Tibial nerve (tissue), 4 donors: ENCODE measurements around the gene MYBPC1. TPM values are rescaled to one million over a fixed set of nuclear protein-coding genes. Genes with fewer than 3 reads are reported as not detected.

ENCODE experiments used
- DNase-seq, 2 donors: peaks; one replicate each; pipeline ENCODE4 v3.0.0-alpha.2; 2019; ENCODE audit warnings: low spot score in 2 of 2
- H3K27ac ChIP-seq, 4 donors: fragments of 200-600 bp; sonication (generic) in 3 of 4; one replicate each; pipeline ENCODE4 v1.5.1; 2017 to 2019; ENCODE audit warnings: mild to moderate bottlenecking in 1 of 4
- H3K27me3 ChIP-seq, 2 donors: fragments of 200-600 bp; sonication (generic) in 1 of 2; one replicate each; pipeline versions ENCODE4 v1.5.1 to v1.6.0; 2017 to 2019
- H3K36me3 ChIP-seq, 3 donors: fragments of 200-600 bp; sonication (generic); one replicate each; pipeline ENCODE4 v1.5.1; 2018 to 2019
- H3K4me1 ChIP-seq, 4 donors: fragments of 200-600 bp; sonication (generic) in 3 of 4; one replicate each; pipeline ENCODE4 v1.5.1; 2017 to 2019
- H3K4me3 ChIP-seq, 4 donors: fragments of 200-600 bp; sonication (generic) in 3 of 4; one replicate each; pipeline ENCODE4 v1.5.1; 2017 to 2019; ENCODE audit warnings: mild to moderate bottlenecking in 1 of 4, moderate library complexity in 1 of 4
- H3K9me3 ChIP-seq, 4 donors: fragments of 200-600 bp; sonication (generic) in 3 of 4; one replicate each; pipeline ENCODE4 v1.5.1; 2017 to 2019
- CTCF ChIP-seq, 5 experiments: fragments of 200-600 bp in 3 of 5; fragments of 450-650 bp in 2 of 5; sonication (generic) in 3 of 5; IDR thresholded peaks; one replicate each; pipeline ENCODE4 v1.5.1; 2016 to 2019; ENCODE audit warnings: antibody characterized with exemption in 5 of 5, mild to moderate bottlenecking in 3 of 5, moderate library complexity in 2 of 5
- EP300 ChIP-seq, 2 donors: sonication (generic); formaldehyde crosslinking; IDR thresholded peaks; one replicate each; pipeline ENCODE4 v1.6.1; 2017; ENCODE audit warnings: antibody characterized with exemption in 2 of 2, mild to moderate bottlenecking in 1 of 2
- POLR2A ChIP-seq, 2 donors: fragments of 450-650 bp; IDR thresholded peaks; one replicate each; pipeline ENCODE4 v1.6.1; 2017; ENCODE audit warnings: antibody characterized with exemption in 2 of 2, mild to moderate bottlenecking in 2 of 2, moderate library complexity in 2 of 2
- WGBS, 2 donors: methylation state at CpG; one replicate each; pipeline ENCODE4 v1.1.5; 2018; 5-methylcytosine and 5-hydroxymethylcytosine counted together
- total RNA-seq, 4 donors: library from RNA; depleted of rRNA; stranded (reverse); fragments of >200 nt; gene quantifications; one replicate each; pipeline ENCODE4 v1.1.0, GENCODE V29; 2016

Gene MYBPC1
- total RNA-seq, 4 donors from 2014 or later = under 0.01 to 1.5 (median 0.60) TPM

- no peak overlapping the region for H3K4me3 ChIP-seq
- DNase-seq = no peak
- TF ChIP-seq CTCF (IDR thresholded peaks at IDR 0.05) = no peak
- TF ChIP-seq EP300 (IDR thresholded peaks at IDR 0.05) = no peak
- no peak for TF ChIP-seq POLR2A (IDR thresholded peaks at IDR 0.05)
- H3K27ac ChIP-seq = no peak overlapping the region
- 77 to 85% methylated on average over 3 of the region's 3 CpGs for WGBS, 2 donors
- H3K27me3 ChIP-seq = no peaks in the 10 kb centered on the region
- H3K9me3 ChIP-seq = no peaks in the 10 kb centered on the region
- peaks cover 0 to 6% (median 0%) of the 10 kb centered on the region in 4 donors for H3K4me1 ChIP-seq
- no peaks in the 10 kb centered on the region for H3K36me3 ChIP-seq
Observed at GRCh38 chr12:101590383-101590782, 4.4 kb upstream of the MYBPC1 start.

- no peaks in the 10 kb centered on the region for H3K9me3 ChIP-seq
- no peak for TF ChIP-seq POLR2A (IDR thresholded peaks at IDR 0.05)
- no peak for TF ChIP-seq CTCF (IDR thresholded peaks at IDR 0.05)
- no peak for TF ChIP-seq EP300 (IDR thresholded peaks at IDR 0.05)
- no peak overlapping the region for H3K4me3 ChIP-seq
- no peak overlapping the region for H3K27ac ChIP-seq
- no peak for DNase-seq
- H3K4me1 ChIP-seq = peaks cover 0 to 6% (median 0%) of the 10 kb centered on the region in 4 donors
- no peaks in the 10 kb centered on the region for H3K36me3 ChIP-seq
- no peaks in the 10 kb centered on the region for H3K27me3 ChIP-seq
Observed at GRCh38 chr12:101591781-101592180, 3.0 kb upstream of the MYBPC1 start.

- Histone ChIP-seq H3K27ac (no peak overlapping the region), H3K27me3 (no peaks in the 10 kb centered on the region), H3K9me3 (no peaks in the 10 kb centered on the region), H3K4me3 (no peak overlapping the region), H3K4me1 (peaks cover 0 to 6% (median 0%) of the 10 kb centered on the region in 4 donors), H3K36me3 (no peaks in the 10 kb centered on the region)
- no peak for DNase-seq
- WGBS, 2 donors = 54 to 59% methylated on average over 2 of the region's 2 CpGs
- TF ChIP-seq CTCF (IDR thresholded peaks at IDR 0.05) = no peak
- TF ChIP-seq POLR2A (IDR thresholded peaks at IDR 0.05) = no peak
- TF ChIP-seq EP300 (IDR thresholded peaks at IDR 0.05) = no peak
Observed at GRCh38 chr12:101592448-101592847, 2.3 kb upstream of the MYBPC1 start.

- H3K9me3 ChIP-seq = no peaks in the 10 kb centered on the region
- no peaks in the 10 kb centered on the region for H3K27me3 ChIP-seq
- H3K36me3 ChIP-seq = no peaks in the 10 kb centered on the region
- peaks cover 0 to 6% (median 0%) of the 10 kb centered on the region in 4 donors for H3K4me1 ChIP-seq
- TF ChIP-seq POLR2A (IDR thresholded peaks at IDR 0.05) = no peak
- TF ChIP-seq CTCF (IDR thresholded peaks at IDR 0.05) = no peak
- TF ChIP-seq EP300 (IDR thresholded peaks at IDR 0.05) = no peak
- no peak overlapping the region for H3K27ac ChIP-seq
- no peak overlapping the region for H3K4me3 ChIP-seq
- 39 to 46% methylated on average over 4 of the region's 4 CpGs for WGBS, 2 donors
- DNase-seq = no peak
Observed at GRCh38 chr12:101592921-101593320, 1.9 kb upstream of the MYBPC1 start.

- Histone ChIP-seq H3K27ac (no peak overlapping the region), H3K4me1 (peaks cover 0 to 6% (median 0%) of the 10 kb centered on the region in 4 donors), H3K36me3 (no peaks in the 10 kb centered on the region), H3K4me3 (no peak overlapping the region), H3K9me3 (no peaks in the 10 kb centered on the region), H3K27me3 (no peaks in the 10 kb centered on the region)
- TF ChIP-seq EP300 (IDR thresholded peaks at IDR 0.05) = no peak
- TF ChIP-seq CTCF (IDR thresholded peaks at IDR 0.05) = no peak
- no peak for TF ChIP-seq POLR2A (IDR thresholded peaks at IDR 0.05)
- no peak for DNase-seq
- WGBS, 2 donors = 59 to 71% methylated on average over 2 of the region's 2 CpGs
Observed at GRCh38 chr12:101596172-101596571, 1.4 kb downstream of the MYBPC1 start.
